CD4-positive, CD25-positive, alpha-beta regulatory T cell (primary cell): ENCODE data around the gene THAP11. TPM values are rescaled to one million over a fixed set of nuclear protein-coding genes. Genes with fewer than 3 reads are reported as not detected.
"Not testable (repeated sequence)": the region's sequence is repeated elsewhere in the genome, so short reads cannot be mapped to it uniquely, and the experiment has no call there.

Experiments used
- ATAC-seq, 2 donors: fragments of 150-1000 bp; cut with Tn5 transposase; one replicate each; pipeline ENCODE4 v1.10.0; 2021; ENCODE audit warnings: low read depth in 2 of 2, moderate number of reproducible peaks in 2 of 2, moderate library complexity in 1 of 2
- DNase-seq, 3 donors: peaks; one replicate each; pipeline versions ENCODE4 v3.0.0 to v3.0.0-alpha.2; 2012 to 2022; ENCODE audit warnings: mixed read lengths in 1 of 3
- H3K27ac ChIP-seq: one replicate; pipeline ENCODE4 v1.7.0; 2013; ENCODE audit warnings: mild to moderate bottlenecking, low read length; ENCODE audit not compliant: insufficient read depth, poor library complexity, severe bottlenecking
- H3K27me3 ChIP-seq: one replicate; pipeline ENCODE4 v1.7.0; 2013; ENCODE audit warnings: low read length; ENCODE audit not compliant: control insufficient read depth, insufficient read depth
- H3K36me3 ChIP-seq: one replicate; pipeline ENCODE4 v1.7.0; 2013; ENCODE audit warnings: mild to moderate bottlenecking, low read length, moderate library complexity; ENCODE audit not compliant: control insufficient read depth, insufficient read depth
- H3K4me1 ChIP-seq: 2 replicates; pipeline ENCODE4 v1.7.0; 2013; ENCODE audit warnings: mild to moderate bottlenecking, low read length; ENCODE audit not compliant: insufficient read depth, control insufficient read depth, poor library complexity, severe bottlenecking
- H3K4me3 ChIP-seq: one replicate; pipeline ENCODE4 v1.7.0; 2013; ENCODE audit warnings: low read depth, mild to moderate bottlenecking, low read length, moderate library complexity
- H3K9me3 ChIP-seq, 2 experiments: 1 replicate in 1 of 2; 2 replicates in 1 of 2; pipeline ENCODE4 v1.7.0; 2013; ENCODE audit warnings: low read length in 2 of 2, mild to moderate bottlenecking in 1 of 2, moderate library complexity in 1 of 2; ENCODE audit not compliant: control insufficient read depth in 2 of 2
- H3K27ac Mint-ChIP-seq, 3 donors: one replicate each; pipeline ENCODE4 v1.8.0; 2020 to 2022; ENCODE audit warnings: mild to moderate bottlenecking in 3 of 3, mixed read lengths in 3 of 3, moderate library complexity in 2 of 3
- H3K27me3 Mint-ChIP-seq: one replicate; pipeline ENCODE4 v1.8.0; 2022; ENCODE audit warnings: mild to moderate bottlenecking, mixed read lengths
- H3K36me3 Mint-ChIP-seq: one replicate; pipeline ENCODE4 v1.8.0; 2020; ENCODE audit warnings: mixed read lengths
- H3K4me1 Mint-ChIP-seq, 4 donors: one replicate each; pipeline ENCODE4 v1.8.0; 2020 to 2022; ENCODE audit warnings: mixed read lengths in 4 of 4, mild to moderate bottlenecking in 1 of 4
- H3K4me3 Mint-ChIP-seq, 4 donors: one replicate each; pipeline ENCODE4 v1.8.0; 2020 to 2022; ENCODE audit warnings: mild to moderate bottlenecking in 4 of 4, mixed read lengths in 4 of 4, moderate library complexity in 3 of 4
- H3K9me3 Mint-ChIP-seq, 7 donors: one replicate each; pipeline ENCODE4 v1.8.0; 2020 to 2022; ENCODE audit warnings: mixed read lengths in 7 of 7, mild to moderate bottlenecking in 3 of 7, moderate library complexity in 2 of 7
- polyA plus RNA-seq, 4 donors: library from polyadenylated mRNA; unstranded; fragments of 300-500 nt; fragmentation: Illumina TruSeq; gene quantifications; one replicate each; pipeline ENCODE4 v1.2.3, GENCODE V29; 2021
- total RNA-seq: library from RNA; stranded (reverse); gene quantifications from one replicate; pipeline ENCODE4 v1.2.3, GENCODE V29; 2022

The THAP11 gene
- total and polyA plus RNA-seq, 5 donors from 2014 or later: 32.2 to 166 (median 140) TPM

DNA sequence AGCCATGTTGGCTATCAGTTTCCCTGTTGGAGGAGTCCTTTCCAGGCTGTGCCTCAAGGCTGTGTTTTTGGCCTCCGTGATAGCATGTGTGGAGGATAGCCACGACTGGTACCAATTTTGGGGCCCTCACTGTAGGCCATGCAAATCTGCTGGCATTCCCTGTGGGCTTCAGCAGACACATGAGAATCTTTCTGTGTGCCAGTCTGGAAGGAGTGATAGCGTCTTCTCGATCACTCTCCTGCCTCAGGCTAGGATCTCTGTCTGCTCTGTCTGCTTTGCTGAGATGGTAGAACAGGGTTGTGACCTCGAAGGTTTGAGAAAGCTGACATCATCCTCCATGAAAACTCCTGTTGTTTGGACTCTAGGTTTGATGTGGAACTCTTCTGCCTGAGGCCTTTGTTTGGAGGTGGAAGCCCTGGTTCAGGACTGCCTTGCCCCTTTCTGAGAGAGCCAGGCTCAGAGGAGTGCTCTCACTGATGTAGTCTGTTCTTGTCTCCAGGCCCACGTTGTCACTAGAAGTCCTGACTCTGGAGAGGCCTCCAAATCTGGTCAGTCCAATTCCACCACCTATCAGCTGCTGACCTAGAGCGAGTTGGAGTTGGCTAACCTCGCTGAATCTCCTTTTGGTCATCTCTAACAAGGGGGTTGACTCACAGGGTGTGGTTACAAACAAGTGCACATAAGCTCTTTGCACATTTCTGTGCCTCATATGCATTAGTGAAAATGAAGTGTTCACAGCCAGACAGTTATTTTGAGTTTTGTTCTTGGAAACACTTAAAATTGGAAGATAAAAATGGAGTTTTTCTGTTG, 18.7 kb downstream of the THAP11 start:
- H3K4me3 Mint-ChIP-seq: no peak overlapping the region
- Histone ChIP-seq H3K27ac (no peak overlapping the region), H3K4me3 (no peak overlapping the region), H3K36me3 (peaks cover 7% of the 10 kb centered on the region), H3K9me3 (no peaks in the 10 kb centered on the region), H3K27me3 (no peaks in the 10 kb centered on the region), H3K4me1 (no peaks in the 10 kb centered on the region)
- peaks cover 0 to 38% (median 16%) of the 10 kb centered on the region in 4 donors for H3K4me1 Mint-ChIP-seq
- no peaks in the 10 kb centered on the region for H3K9me3 Mint-ChIP-seq
- H3K27ac Mint-ChIP-seq: peak overlapping the region in 2 of 3 donors; percentile 29 to 67
- H3K36me3 Mint-ChIP-seq: peaks cover 5% of the 10 kb centered on the region
- H3K27me3 Mint-ChIP-seq: no peaks in the 10 kb centered on the region
- no peak for ATAC-seq
- no peak for DNase-seq

DNA sequence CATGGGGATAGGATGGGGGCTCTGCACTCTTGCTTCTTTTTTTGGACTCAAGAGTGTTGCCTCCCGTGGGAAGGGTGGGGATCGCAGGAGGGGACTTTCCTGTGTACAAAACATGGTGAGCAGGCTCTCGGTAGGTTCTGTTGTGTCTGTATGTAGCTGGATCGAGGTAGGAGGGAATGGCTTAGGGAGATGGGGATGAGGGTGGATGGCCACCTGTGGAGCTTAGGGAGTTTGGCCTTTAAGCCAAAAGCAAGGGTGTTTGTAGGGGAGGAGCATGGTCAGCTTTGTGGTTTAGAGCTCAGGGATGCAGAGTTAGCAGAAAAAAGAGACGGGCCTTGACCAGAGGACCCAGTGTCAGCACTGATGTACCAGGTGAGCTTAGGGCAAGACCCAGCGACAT, 19.8 kb downstream of the THAP11 start:
- peak overlapping the region in 1 of 4 donors; percentile 70 for H3K4me3 Mint-ChIP-seq
- H3K27me3 Mint-ChIP-seq: no peaks in the 10 kb centered on the region
- no peaks in the 10 kb centered on the region for H3K27me3 ChIP-seq
- DNase-seq (no peak), ATAC-seq (no peak)
- H3K4me1 Mint-ChIP-seq: peaks cover 0 to 35% (median 14%) of the 10 kb centered on the region in 4 donors
- peaks cover 7% of the 10 kb centered on the region for H3K36me3 ChIP-seq
- no peaks in the 10 kb centered on the region for H3K9me3 ChIP-seq
- H3K4me1 ChIP-seq: no peaks in the 10 kb centered on the region
- peak overlapping the region in 2 of 3 donors; percentile 29 to 87 for H3K27ac Mint-ChIP-seq
- no peak overlapping the region for H3K4me3 ChIP-seq
- H3K27ac ChIP-seq: no peak overlapping the region
- H3K9me3 Mint-ChIP-seq: no peaks in the 10 kb centered on the region
- peaks cover 5% of the 10 kb centered on the region for H3K36me3 Mint-ChIP-seq

DNA sequence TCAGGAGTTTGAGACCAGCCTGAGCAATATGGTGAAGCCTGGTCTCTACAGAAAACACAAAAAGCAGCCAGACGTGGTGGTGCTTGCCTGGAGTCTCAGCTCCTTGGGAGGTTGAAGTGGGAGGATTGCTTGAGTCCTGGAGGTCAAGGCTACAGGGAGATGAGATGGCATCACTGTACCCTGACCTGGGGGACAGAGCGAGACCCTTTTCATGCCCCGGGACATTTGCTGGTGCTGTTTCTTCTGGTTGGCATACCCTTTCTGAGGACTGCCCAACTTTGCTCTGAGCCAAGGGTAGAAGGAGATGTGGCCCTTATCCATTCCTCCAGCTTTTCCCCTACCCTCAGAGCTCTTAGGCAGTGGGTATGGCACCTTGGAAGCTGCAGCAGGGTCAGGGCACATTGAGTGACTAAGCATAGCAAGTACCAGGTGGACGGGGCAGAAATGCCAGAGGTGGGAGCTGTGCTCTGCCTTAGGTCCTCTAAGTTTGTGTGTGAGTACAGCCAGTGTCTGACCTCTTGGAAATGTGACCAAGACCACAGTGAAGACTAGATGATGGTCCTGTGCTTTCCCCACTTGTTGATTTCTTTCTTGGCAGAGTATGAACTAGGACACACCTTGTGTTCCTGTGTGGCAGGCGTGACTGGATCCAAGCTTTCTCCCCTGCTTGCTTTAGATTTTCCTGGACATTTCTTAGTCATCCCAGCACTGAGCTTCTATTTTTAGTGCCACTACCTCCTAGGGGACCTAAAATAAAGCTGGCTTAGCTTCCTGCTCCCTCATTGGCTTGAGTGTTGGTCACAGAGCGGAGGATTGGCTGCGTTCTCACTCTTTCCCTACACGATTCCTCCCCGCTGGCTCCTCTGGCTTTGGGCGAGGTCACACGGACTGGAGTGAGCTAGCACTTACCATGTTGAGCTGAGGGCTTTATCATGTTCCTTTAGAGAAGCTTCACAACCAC, 20.8 kb downstream of the THAP11 start:
- no peak for DNase-seq
- H3K4me1 Mint-ChIP-seq: peaks cover 0 to 25% (median 8%) of the 10 kb centered on the region in 4 donors
- no peaks in the 10 kb centered on the region for H3K9me3 Mint-ChIP-seq
- Histone ChIP-seq H3K36me3 (peaks cover 15% of the 10 kb centered on the region), H3K27me3 (no peaks in the 10 kb centered on the region), H3K27ac (no peak overlapping the region), H3K4me1 (no peaks in the 10 kb centered on the region), H3K9me3 (no peaks in the 10 kb centered on the region), H3K4me3 (no peak overlapping the region)
- H3K4me3 Mint-ChIP-seq: no peak overlapping the region
- H3K36me3 Mint-ChIP-seq: peaks cover 5% of the 10 kb centered on the region
- ATAC-seq: no peak
- H3K27ac Mint-ChIP-seq: peak overlapping the region; percentile 42 to 56 (median 44)
- H3K27me3 Mint-ChIP-seq: no peaks in the 10 kb centered on the region

DNA sequence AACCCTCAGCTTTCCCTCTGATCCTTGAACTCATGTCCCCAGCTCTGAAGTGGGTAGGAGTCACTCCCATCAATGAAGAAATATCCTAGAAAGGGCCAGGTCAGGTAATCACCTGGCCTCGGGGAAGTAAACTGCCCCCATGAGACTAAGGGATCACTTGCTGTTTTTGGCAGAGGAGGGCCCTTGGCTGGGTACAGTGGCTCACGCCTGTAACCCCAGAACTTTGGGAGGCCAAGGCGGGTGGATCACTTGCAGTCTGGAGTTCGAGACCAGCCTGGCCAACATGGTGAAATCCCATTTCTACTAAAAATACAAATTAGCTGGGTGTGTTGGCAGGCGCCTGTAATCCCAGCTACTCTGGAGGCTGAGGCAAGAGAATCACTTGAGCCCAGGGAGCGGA, 21.9 kb downstream of the THAP11 start:
- H3K4me3 ChIP-seq, H3K27ac ChIP-seq, H3K4me1 ChIP-seq, H3K27ac Mint-ChIP-seq, H3K9me3 Mint-ChIP-seq, H3K27me3 ChIP-seq, ATAC-seq, H3K9me3 ChIP-seq, H3K27me3 Mint-ChIP-seq, DNase-seq, H3K36me3 Mint-ChIP-seq, H3K4me3 Mint-ChIP-seq: not testable (repeated sequence)
- H3K4me1 Mint-ChIP-seq: peaks cover 0 to 17% (median 6%) of the 10 kb centered on the region in 4 donors
- peaks cover 24% of the 10 kb centered on the region for H3K36me3 ChIP-seq

DNA sequence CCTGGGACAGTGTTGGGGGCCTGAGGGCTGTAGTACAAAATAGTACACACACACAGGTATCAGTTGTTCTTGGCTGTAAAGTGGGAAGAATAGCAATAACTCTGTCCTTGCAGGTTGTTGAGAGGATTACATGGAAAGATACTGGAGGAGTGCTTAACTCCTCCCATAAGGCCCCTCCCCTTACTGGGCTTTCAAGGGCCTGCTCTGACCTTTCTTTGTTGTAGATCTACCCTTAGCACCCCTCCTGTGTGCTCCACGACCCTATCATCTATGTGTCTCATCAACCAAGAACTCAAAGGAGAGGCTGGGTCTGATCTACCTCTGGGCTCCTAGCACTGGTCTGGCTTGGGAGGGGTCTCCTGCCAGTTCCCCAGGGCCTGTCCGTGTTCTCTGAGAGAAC, 22.5 kb downstream of the THAP11 start:
- ATAC-seq: no peak
- Mint-ChIP-seq H3K4me1 (peaks cover 0 to 17% (median 6%) of the 10 kb centered on the region in 4 donors), H3K36me3 (peaks cover 9% of the 10 kb centered on the region)

DNA sequence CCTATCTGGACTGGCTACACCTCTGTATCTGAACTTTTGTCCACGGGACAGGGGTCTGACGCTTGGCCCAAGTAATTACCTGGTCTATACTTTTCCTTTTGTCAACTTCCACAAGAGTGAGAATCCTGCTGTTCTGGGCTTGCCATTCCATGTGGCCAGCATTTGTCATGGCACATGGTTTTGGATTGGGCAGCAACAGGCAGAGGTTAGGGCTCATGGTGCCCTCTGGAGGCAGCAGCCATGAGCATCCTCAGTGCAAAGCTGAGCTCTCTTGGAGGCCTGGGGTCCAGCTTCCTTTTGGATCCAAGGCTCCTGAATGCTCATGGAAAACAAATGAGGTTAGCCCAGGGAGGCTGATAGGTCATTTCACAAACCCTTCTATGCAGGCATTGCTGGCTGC, 23.2 kb downstream of the THAP11 start:
- Mint-ChIP-seq H3K27ac (peak overlapping the region in 1 of 3 donors; percentile 74), H3K36me3 (peaks cover 10% of the 10 kb centered on the region), H3K27me3 (no peaks in the 10 kb centered on the region), H3K4me3 (no peak overlapping the region), H3K4me1 (peaks cover 0 to 17% (median 6%) of the 10 kb centered on the region in 4 donors), H3K9me3 (no peaks in the 10 kb centered on the region)
- ATAC-seq: peak; percentile 46 to 58
- Histone ChIP-seq H3K36me3 (peaks cover 24% of the 10 kb centered on the region), H3K27me3 (no peaks in the 10 kb centered on the region), H3K4me3 (no peak overlapping the region), H3K4me1 (no peaks in the 10 kb centered on the region), H3K9me3 (no peaks in the 10 kb centered on the region), H3K27ac (no peak overlapping the region)
- peak in 2 of 3 donors; percentile 9 to 47 for DNase-seq

More for the DNA sequence above, 22.5 kb downstream of the THAP11 start:
- H3K27ac ChIP-seq: no peak overlapping the region
- H3K36me3 ChIP-seq: peaks cover 24% of the 10 kb centered on the region
- DNase-seq: no peak
- H3K27me3 ChIP-seq: no peaks in the 10 kb centered on the region
- H3K4me1 ChIP-seq: no peaks in the 10 kb centered on the region
- Mint-ChIP-seq H3K9me3 (no peaks in the 10 kb centered on the region), H3K4me3 (no peak overlapping the region), H3K27ac (no peak overlapping the region), H3K27me3 (no peaks in the 10 kb centered on the region)
- no peaks in the 10 kb centered on the region for H3K9me3 ChIP-seq
- H3K4me3 ChIP-seq: no peak overlapping the region

DNA sequence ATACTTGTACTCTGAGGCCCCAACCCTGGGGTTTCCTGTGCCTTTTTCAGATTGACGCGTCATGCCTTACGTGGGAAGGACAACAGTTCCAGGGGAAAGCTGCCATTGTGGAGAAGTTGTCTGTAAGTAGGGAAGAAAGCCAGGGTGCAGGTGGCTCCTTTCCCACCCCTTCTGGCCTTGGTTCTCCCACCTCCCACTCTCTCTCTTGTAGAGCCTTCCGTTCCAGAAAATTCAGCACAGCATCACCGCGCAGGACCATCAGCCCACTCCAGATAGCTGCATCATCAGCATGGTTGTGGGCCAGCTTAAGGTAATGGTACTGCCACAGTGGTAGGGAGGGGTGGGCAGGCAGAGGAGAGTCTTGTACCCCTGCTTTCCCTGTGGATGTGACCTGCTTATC, 26.2 kb downstream of the THAP11 start:
- H3K36me3 ChIP-seq: peaks cover 32% of the 10 kb centered on the region
- H3K4me1 Mint-ChIP-seq: peaks cover 0 to 16% (median 5%) of the 10 kb centered on the region in 4 donors
- DNase-seq: no peak

More for the DNA sequence above, 26.2 kb downstream of the THAP11 start:
- H3K4me3 ChIP-seq: no peak overlapping the region
- H3K27ac Mint-ChIP-seq: no peak overlapping the region
- no peak for ATAC-seq
- no peaks in the 10 kb centered on the region for H3K27me3 Mint-ChIP-seq
- no peaks in the 10 kb centered on the region for H3K27me3 ChIP-seq
- H3K27ac ChIP-seq: no peak overlapping the region
- H3K9me3 Mint-ChIP-seq: no peaks in the 10 kb centered on the region
- peak overlapping the region in 1 of 4 donors; percentile 58 for H3K4me3 Mint-ChIP-seq
- H3K4me1 ChIP-seq: peaks cover 8% of the 10 kb centered on the region
- peaks cover 15% of the 10 kb centered on the region for H3K36me3 Mint-ChIP-seq
- no peaks in the 10 kb centered on the region for H3K9me3 ChIP-seq
